ENCODE measurements around the gene ALKBH1.

DNA sequence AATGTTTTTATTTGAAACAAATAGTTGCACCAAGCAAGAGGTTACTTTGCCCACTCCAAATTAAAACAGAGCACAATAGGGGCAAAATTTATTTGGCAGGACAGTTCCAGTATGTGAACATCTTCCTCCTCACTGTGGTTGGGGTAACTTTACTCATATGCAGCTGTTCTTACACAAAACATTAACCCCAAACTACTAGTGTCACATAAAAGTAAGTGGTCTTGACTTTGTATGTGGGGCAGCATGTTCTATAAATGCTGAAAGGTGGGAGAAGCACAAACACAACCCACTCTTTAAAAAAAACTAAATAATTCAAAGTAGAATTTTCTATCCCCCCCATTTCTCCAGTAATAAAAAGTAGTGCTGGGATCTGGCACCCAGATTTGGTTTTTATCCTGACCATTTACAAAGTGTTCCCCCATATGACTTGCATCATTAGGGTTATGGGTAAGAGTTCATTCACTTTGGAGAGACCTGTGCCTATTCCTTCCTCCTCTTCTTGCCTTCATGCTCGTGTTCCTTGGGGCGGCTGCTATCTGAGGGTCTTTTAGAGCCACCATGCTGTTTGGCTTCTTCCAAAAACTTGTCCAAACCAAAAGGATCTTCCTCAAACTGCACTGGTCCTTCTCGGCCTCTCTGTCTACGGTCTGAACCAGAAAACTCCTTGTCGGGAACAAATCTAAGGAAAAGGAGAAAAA, 9.9 kb upstream of the ALKBH1 start:
- TF ChIP-seq, protein P1, sequence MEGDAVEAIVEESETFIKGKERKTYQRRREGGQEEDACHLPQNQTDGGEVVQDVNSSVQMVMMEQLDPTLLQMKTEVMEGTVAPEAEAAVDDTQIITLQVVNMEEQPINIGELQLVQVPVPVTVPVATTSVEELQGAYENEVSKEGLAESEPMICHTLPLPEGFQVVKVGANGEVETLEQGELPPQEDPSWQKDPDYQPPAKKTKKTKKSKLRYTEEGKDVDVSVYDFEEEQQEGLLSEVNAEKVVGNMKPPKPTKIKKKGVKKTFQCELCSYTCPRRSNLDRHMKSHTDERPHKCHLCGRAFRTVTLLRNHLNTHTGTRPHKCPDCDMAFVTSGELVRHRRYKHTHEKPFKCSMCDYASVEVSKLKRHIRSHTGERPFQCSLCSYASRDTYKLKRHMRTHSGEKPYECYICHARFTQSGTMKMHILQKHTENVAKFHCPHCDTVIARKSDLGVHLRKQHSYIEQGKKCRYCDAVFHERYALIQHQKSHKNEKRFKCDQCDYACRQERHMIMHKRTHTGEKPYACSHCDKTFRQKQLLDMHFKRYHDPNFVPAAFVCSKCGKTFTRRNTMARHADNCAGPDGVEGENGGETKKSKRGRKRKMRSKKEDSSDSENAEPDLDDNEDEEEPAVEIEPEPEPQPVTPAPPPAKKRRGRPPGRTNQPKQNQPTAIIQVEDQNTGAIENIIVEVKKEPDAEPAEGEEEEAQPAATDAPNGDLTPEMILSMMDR (IDR thresholded peaks at IDR 0.05 in 2 of 3, conservative IDR thresholded peaks at IDR 0.05 in 1 of 3; ENCODE audit: insufficient read depth in 2 of 3, low read depth in 1 of 3, low read length in 3 of 3), result no peak
- TF ChIP-seq ETV1 (tag; conservative IDR thresholded peaks at IDR 0.05; ENCODE audit: low read depth), result no peak
- no peak for TF ChIP-seq TAF15 (IDR thresholded peaks at IDR 0.05; ENCODE audit: low read depth, low read length)
- TF ChIP-seq ZBTB8A (IDR thresholded peaks at IDR 0.05; ENCODE audit: partially characterized antibody), result no peak
- no peak for TF ChIP-seq SIN3A (IDR thresholded peaks at IDR 0.05; ENCODE audit: borderline replicate concordance in 2 of 2, control insufficient read depth in 1 of 2, low read depth in 2 of 2, low read length in 2 of 2)
- no peak for TF ChIP-seq EZH2 (IDR thresholded peaks at IDR 0.05; ENCODE audit: borderline replicate concordance, low read depth, low read length)
- no peak for TF ChIP-seq CEBPB (tag; IDR thresholded peaks at IDR 0.05)
- no peak for TF ChIP-seq DNMT1 (IDR thresholded peaks at IDR 0.05)
- no peak for TF ChIP-seq KLF6 (CRISPR knock-in tag; IDR thresholded peaks at IDR 0.05; ENCODE audit: borderline replicate concordance)
- TF ChIP-seq ZNF263 (CRISPR knock-in tag; IDR thresholded peaks at IDR 0.05; ENCODE audit: borderline replicate concordance), result no peak
- TF ChIP-seq POLR2G (IDR thresholded peaks at IDR 0.05; ENCODE audit: low read depth, low read length), result no peak
- no peak for TF ChIP-seq CSDE1 (IDR thresholded peaks at IDR 0.05)

Data from K562 (cell line).